ENCODE data around the gene WDR89.
"Not testable (repeated sequence)": the region's sequence is repeated elsewhere in the genome, so short reads cannot be mapped to it uniquely, and the experiment has no call there.

Gene WDR89

DNA sequence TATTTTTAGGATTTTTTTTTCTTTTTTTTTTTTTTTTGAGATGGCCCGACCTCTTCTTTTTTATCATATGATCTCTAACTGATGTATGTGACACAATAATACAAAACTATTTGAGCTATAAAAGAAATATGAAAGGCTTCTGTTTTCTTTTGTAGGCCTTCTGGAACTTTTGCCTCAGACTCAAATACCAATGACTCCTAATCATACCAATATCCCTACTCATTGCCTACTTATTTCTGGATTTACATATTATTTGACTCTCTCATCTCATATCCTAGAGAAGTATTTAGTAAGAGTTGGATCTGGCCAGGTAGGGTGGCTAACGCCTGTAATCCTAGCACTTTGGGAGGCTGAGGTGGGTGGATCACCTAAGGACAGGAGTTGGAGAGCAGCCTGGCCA lies 12.7 kb upstream of the WDR89 start:
- DNase-seq (ENCODE audit: low spot score), result no peak

DNA sequence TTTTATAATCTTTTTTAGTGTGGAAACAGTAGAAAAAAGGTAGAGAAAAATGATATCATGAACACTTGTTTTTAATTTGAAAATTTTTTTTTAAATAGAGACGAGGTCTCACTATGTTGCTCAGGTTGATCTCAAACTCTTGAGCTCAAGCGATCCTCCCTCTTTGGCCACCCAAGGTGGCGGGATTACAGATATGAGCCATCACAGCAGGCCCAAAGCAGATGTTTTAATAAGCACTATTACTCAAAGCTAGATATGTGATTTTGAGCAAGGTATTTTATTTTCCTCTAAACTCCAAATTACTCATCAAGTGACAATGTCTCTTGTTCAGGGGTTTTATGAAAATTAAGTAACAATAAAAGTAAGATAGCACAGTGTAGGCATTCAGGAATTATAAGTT lies 10.7 kb upstream of the WDR89 start:
- no peak for DNase-seq (ENCODE audit: low spot score)

DNA sequence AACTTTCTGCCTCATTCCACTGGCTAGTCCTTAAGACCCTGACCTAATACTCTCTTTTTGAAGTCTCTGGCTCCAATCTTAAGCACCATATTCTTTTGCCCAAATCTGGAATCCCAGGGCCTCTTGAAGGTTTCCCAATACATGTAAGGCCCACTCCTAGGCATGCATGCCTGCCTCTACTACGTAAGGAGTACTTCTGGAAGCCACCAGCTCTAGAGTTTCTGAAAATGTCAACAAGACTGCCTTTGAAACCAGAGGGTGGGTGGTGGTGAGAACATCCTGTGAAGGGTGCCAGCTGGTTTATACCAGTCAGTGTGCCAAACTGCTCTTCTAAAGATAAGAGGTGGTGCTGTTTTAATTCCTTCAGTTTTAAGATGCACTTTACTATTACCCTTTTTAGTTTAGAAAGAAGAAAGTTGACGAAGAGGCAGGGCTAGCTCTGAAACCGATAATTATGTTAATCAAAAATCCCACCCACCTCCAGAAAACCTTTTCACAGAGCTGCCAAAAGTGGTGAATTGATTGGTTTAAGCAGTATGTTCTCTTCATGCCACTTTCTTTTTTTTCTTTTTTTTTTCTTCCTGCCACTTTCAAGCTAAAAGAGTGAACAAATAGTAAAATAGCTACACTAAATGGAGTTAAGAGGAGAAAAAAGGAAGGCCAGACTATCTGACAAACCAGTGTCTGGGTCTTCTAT lies 8.7 kb upstream of the WDR89 start:
- DNase-seq (ENCODE audit: low spot score), result peak; percentile 39

DNA sequence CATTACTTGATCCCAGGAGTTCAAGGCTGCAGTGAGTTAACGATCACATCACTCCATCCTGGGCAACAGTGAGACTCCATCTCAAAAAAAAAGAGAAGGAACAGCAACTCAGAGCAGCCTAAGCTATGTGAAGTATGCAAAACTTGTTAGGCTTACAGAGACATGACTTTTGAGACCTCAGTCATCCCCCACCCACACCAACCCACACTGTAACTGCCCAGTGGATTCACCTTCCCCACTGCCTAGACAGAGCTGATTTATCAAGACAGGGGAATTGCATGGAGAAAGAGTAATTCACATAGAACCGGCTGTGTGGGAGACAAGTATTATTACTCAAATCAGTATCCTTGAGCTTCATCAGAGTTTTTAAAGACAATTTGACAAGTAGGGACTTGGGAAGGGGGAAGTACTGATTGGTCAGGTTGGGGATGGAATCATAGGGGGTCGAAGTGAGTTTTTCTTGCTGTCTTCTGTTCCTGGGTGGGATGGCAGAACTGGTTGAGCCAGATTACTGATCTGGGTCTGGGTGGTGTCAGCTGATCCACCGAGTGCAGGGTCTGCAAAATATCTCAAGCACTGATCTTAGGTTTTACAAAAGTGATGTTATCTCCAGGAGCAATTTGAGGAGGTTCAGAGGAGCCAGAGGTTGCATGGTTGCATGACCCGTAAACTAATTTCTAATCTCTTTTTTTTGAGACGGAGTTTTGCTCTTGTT lies 6.2 kb upstream of the WDR89 start:
- no peak for DNase-seq (ENCODE audit: low spot score)

DNA sequence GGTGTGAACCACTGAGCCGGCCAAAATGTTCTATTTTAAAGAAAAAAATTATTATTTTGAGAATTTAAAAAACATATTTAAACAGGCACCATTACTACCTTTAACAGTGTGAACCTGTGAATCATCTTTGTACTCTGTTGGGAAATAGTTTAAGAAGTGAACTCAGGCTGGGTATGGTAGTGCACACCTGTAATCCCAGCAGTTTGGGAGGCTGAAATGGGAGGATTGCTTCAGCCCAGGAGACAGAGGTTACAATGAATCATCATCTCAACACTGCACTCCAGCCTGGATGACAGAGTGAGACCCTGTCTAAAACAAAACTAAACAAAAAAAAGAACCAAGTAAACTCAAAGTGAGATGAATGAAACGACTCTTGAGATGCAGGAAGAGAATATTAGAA lies 3.1 kb upstream of the WDR89 start:
- no peak for DNase-seq (ENCODE audit: low spot score)

DNA sequence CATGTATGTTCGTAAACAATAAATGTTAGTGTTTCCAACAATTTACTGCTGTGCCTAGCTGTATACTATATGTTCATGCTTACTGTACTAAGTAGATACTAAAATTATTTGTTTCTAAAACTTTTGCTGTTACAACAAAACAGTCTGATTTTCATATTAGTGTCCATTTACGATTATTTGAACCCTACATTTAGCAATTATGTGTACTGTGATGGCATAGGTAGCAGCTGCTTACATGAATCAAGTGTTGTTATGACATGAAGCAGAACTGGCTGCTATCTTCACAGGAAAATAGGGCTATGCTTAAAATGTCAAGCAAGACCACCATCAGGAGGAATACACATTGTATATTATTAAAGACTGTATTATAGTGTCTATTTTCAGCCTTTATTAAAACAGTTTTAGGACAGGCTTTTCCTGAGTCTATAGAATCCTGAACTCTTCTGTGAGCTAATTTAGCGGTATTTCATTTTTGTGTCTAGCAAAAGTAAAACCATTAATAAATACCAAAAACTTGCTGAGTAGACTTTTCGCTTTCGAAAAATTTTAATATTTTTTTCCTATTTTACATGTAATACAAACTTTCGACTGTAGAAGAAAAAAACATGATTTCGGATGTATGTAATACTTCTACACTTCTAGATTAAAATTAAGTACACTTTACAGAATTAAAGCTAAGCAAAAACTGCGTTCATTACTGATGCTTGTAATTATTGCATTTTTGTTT lies 1.1 kb upstream of the WDR89 start:
- DNase-seq (ENCODE audit: low spot score), result no peak

DNA sequence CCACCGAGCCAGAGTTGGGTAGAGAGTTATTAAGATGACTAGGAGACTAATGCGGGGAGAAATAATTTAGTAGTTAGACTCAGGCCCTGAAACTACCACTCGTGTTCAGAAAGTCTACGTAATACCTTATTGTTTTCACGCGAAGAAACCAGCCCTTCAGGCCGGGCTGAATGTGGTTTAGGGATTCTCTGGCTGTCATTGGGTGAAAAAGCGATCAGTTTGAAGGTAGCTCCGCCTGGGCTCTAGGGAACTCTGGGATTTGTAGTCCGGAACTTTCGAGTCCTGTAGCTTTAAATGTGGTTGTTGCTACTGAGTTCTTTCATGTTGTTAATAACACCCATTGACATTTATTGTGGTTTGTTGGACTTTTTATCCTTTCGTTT lies 549 bp upstream of the WDR89 start:
- DNase-seq (ENCODE audit: low spot score), result peak; percentile 95

DNA sequence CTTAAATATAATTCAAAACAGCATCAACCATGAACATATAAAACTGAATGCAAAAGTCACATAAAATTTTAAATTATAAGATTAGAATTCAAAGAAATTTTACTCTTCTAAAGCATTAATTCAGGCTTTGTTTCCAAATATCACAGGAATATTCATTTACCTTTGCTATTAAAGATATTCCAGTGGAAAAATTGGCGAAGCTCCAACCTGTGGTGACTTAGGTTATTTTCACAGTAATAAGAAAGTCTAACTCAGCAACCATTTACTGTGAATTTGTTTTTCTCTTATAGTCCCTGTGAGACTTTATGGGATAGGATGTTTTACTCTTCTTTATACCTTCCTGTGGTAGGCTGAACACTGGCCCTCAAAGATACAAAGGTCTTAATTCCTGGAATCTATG lies 3.2 kb downstream of the WDR89 start:
- DNase-seq (ENCODE audit: low spot score), result peak; percentile 18

DNA sequence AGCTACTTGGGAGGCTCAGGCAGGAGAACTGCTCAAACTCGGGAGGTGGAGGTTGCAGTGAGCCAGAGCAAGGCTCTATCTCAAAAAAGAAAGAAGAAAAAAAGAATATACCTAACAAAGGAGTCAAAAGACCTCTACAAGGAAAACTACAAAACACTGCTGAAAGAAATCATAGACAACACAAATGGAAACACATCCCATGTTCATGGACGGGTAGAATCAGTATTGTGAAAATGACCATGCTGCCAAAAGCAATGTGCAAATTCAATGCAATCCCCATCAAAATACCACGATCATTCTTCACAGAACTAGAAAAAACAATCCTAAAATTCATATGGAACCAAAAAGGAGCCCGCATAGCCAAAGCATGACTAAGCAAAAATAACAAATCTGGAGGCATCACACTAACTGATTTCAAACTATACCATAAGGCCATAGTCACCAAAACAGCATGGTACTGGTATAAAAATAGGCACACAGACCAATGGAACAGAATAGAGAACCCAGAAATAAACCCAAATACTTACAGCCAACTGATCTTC lies 5.5 kb downstream of the WDR89 start:
- not testable (repeated sequence) for DNase-seq (ENCODE audit: low spot score)

DNA sequence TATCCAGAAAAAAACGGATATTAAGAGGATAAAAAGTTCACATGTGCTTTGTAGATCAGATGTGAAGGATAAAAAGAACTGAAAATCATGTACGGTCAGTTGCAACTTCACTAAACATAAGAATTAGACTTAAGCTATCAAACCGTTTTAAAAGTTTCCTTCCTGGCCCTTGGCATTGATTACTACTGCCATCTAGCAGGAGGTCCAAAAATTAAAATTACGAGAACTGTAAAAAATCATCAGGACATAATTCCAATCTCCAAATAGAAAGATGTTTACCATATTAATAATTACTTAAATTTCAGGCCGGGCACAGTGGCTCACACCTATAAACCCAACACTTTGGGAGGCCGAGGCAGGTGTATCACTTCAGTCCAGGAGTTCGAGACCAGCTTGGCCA lies 7.9 kb downstream of the WDR89 start:
- DNase-seq (ENCODE audit: low spot score), result no peak

DNA sequence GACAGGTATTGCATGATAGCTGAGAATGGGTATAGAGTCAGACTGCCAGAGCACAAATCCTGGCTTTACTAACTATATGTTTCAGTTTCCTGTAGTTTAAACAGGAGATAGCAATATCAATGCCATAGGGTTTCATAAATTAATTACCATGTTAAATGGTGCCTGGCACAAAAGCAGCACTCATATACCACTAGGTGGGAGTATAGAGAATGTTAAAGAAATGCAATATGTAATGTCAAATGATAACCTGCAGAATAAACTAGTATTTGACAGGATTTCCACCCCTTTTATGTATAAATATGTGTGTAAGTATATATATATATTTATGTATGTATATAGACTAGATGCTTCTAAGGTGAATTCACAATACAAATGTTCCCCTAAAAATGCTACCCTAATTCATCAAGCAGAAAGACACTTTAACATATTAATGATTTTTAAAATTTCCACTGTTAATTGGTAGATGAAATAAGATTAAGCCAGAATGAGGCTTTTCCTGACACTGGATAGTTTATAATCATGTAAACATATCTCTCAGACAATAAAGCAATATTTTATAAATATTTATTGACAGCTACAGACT lies 8.6 kb downstream of the WDR89 start:
- DNase-seq (ENCODE audit: low spot score), result peak; percentile 71

DNA sequence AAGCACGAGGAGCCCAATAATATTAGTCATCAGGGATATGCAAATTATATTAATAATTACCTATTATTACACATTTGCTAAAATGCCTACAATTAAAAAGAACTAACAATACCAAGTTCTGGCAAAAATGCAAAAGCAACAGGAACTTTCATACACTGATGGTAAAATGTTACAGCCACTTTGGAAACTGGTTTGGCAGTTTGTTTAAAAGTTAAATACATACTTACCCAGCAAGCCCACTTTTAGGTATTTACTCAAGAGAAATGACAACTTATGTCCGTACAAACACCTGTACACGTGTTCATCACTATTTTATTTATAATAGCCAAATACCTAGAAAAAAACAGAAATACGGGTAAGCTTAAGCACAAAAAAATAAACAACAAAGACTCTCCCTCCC lies 17.0 kb downstream of the WDR89 start:
- no peak for DNase-seq (ENCODE audit: low spot score)

DNA sequence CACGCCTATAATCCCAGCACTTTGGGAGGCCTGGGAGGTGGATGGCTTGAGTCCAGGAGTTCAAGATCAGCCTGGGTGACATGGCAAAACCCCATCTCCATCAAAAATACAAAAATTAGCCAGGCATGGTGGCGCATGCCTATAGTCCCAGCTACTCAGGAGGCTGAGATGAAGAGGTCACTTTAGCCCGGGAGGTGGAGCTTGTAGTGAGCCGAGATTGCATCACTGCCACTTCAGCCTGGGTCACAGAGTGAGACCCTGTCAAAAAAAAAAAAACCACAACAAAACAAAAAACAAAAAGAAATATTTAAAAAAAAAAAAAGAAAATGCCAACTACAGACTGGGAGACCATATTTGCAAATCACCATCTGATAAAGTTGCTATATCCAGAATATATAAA lies 17.5 kb downstream of the WDR89 start:
- no peak for DNase-seq (ENCODE audit: low spot score)

DNA sequence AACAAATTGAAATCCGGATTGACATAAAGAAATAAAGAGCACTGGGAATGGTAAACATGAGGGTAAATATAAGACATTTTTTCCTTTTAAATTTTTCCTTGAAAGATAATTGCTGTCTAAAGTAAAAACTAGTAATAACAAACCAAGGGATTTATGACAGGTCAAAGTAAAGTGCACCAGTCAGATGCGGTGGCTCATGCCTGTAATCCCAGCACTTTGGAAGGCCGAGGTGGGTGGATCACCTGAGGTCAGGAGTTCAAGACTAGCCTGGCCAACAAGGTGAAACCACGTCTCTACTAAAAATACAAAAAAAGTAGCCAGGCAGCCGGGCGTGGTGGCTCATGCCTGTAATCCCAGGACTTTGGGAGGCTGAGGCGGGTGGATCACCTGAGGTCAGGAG lies 19.7 kb downstream of the WDR89 start:
- not testable (repeated sequence) for DNase-seq (ENCODE audit: low spot score)

DNA sequence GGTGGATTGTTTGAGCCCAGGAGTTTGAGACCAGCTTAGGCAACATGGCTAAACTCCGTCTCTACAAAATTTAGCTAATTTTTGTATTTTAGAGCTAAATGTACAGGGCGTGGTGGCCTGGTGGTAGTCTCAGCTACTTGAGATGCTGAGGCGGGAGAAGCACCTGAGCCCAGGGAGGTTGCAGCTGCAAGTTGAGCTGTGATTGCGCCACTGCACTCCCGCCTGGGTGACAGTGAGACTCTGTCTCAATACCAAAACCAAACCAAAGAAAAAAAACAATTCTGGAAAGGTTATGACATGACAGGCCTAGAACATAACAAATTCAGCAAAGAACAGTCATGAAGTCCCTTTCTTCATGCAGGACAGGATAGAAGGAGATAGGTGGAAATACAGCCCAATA lies 25.7 kb downstream of the WDR89 start:
- DNase-seq (ENCODE audit: low spot score), result no peak

DNA sequence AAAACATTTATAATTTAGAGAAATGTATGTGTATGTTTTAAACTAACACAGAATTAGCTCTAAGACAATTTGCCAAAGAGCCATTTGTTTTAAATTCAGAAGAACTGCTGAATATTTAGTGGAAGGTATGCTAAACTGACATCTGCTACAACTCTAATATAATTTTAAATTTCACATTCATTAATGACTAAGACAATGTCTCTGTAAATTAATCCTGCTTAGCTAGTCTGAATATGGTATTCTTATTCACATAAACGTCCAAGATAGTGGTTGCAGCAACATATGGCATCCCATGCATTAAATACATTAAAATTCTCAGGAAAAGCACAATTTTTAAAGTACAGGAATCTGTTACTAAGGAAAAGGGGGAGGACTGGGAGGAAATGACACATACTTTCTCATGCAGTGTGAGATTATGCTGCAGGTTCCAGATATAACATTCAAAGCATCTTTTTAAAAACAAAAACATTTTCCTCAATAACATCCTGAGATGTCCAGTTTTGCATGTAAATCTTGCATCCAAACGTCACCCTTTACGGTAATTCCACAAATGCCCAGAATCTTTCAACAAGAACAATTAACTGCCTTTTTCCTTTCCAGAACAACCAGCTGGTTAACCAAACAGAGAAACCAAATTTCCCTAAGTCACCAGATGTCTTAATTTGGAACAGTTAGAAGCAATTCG lies 26.9 kb downstream of the WDR89 start:
- no peak for DNase-seq (ENCODE audit: low spot score)

DNA sequence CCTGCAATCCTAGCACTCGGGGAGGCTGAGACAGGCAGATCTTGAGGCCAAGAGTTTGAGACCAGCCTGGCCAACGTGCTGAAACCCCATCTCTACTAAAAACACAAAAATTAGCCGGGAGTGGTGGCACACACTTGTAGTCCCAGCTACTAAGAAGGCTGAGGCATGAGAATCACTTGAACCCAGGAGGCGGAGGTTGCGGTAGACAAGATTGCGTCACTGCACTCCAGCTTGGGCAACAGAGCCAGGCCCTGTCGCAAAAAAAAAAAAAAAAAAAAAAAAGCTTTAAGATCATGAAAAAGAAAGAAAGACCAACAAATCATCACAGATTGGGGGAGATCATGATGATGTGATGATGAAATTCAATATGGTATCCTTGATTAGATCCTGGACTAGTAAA lies 30.6 kb downstream of the WDR89 start:
- no peak for DNase-seq (ENCODE audit: low spot score)

DNA sequence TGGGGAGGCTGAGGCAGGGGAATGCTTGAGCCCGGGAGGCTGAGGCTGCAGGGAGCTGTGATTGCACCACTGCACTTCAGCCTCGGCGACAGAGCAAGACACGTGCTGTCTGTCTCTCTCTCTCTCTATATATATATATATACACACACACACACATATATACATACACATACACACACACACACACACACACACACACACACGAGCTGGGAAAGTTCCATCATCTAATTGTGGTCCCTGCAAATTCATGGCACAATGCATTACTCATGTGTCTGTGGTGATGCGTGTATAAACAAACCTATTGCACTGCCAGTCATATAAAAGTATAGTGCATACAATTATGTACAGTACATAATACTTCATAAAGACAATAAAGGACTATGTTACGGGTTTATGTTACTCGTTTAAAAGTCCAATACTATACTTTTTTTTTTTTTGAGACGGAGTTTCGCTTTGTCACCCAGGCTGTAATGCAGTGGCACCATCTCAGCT lies 36.6 kb downstream of the WDR89 start:
- no peak for DNase-seq (ENCODE audit: low spot score)

DNA sequence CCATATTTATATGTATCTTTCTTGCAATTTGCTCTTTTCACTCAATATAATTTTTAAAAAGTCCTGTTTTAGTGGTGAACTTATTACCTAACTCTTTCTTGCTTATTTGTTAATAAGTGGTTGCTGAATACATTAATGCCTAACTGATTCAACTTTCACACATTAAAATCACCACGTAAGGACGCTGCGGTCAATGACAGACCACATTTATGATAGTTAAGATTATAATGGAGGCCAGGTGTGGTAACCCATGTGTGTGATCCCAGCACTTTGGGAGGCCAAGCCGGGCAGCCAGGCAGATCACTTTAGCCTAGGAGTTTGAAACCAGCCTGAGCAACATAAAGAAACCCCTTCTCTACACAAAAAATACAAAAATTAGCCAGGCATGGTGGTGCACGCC lies 37.0 kb downstream of the WDR89 start:
- DNase-seq (ENCODE audit: low spot score), result no peak

DNA sequence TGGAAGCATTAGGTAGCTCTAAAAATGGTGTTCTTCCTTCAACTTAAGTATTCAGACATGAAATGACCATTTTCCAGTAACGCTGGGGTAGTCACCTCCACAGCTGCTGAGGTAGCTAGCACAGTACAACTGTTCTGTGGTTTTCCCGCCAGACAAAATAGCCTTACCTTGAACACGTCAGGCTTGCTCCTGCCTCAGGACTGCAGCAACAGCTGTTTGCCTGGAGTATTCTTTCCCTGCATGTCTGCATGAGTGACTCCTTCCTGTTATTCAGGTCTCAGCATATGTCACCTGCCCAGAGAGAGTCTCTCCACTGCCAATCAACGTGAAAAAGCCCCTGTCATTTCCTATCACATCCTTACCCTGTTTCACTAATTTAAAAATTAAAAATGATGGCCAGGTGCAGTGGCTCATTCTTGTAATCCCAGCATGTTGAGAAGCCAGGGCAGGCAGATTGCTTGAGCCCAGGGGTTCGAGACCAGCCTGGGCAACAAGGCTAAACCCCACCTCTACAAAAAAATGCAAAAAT lies 37.9 kb downstream of the WDR89 start:
- DNase-seq (ENCODE audit: low spot score), result no peak

DNA sequence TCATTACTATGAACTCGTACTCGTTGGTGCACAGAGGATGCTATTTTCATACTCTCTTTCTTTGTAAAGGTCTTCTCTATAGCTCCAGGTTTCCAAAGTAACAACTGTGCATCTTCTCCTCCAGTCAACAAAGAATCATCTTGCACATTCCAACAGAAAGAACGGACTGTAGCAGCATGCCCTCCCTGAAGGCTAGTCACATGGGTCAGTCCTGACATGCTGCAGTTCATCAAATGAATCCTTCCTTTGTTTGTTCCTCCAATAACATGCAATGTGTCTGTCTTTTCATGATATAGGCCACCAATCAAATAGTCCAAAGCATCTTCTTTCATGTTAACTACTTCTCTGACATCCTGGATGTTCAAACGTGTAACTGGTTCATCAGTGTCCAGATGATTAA lies 42.9 kb downstream of the WDR89 start:
- DNase-seq (ENCODE audit: low spot score), result no peak
